ENCODE results near the gene OR52R1.

GRCh38 chr11:4797206-4797605, 7.0 kb downstream of the OR52R1 start:
- TF ChIP-seq BMI1 (IDR thresholded peaks at IDR 0.05; ENCODE audit: borderline replicate concordance) (no peak), CTCF (IDR thresholded peaks at IDR 0.05 in 2 of 3, conservative IDR thresholded peaks at IDR 0.05 in 1 of 3; ENCODE audit: control insufficient read depth in 2 of 3, extremely low read depth in 1 of 3, insufficient read depth in 1 of 3, low read depth in 3 of 3, low read length in 3 of 3) (no peak), USF2 (IDR thresholded peaks at IDR 0.05; ENCODE audit: borderline replicate concordance, low read depth, low read length) (no peak), TAF1 (IDR thresholded peaks at IDR 0.05; ENCODE audit: borderline replicate concordance, low read depth, low read length) (no peak)
